K562 (cell line): ENCODE results near the gene SIGLEC14. TPM values are rescaled to one million over a fixed set of nuclear protein-coding genes. Genes with fewer than 3 reads are reported as not detected.

Experiments
- AFF4 ChIP-seq: sonication (generic); formaldehyde crosslinking; IDR thresholded peaks from 2 replicates; pipeline ENCODE4 v1.8.0; 2023; ENCODE audit warnings: mild to moderate bottlenecking, missing genetic modification reagents
- CCAR2 ChIP-seq: fragments of 200-400 bp; formaldehyde crosslinking; IDR thresholded peaks from 2 replicates; pipeline ENCODE4 v1.6.1; 2017; ENCODE audit warnings: mild to moderate bottlenecking, low read depth, low read length
- EHMT2 ChIP-seq: fragments of 450-650 bp; IDR thresholded peaks from 2 replicates; pipeline ENCODE4 v1.6.1; 2018; ENCODE audit warnings: antibody characterized with exemption
- FOXP1 ChIP-seq: sonication (generic); formaldehyde crosslinking; IDR thresholded peaks from 2 replicates; pipeline ENCODE4 v1.8.0; 2022; ENCODE audit warnings: mild to moderate bottlenecking, missing genetic modification reagents
- HDAC6 ChIP-seq: IDR thresholded peaks from 2 replicates; pipeline ENCODE4 v1.6.1; 2012; ENCODE audit warnings: low read depth, mild to moderate bottlenecking, control low read depth, inconsistent platforms, low read length, moderate library complexity
- KDM1A ChIP-seq, 2 experiments: fragments of 450-650 bp; IDR thresholded peaks; 2 replicates each; pipeline ENCODE4 v1.6.1; 2016; ENCODE audit warnings: mild to moderate bottlenecking in 2 of 2
- NFE2 ChIP-seq: IDR thresholded peaks from 2 replicates; pipeline ENCODE4 v1.6.1; 2014; ENCODE audit warnings: antibody characterized with exemption, low read depth
- NFE2L1 ChIP-seq: fragments of 450-650 bp; IDR thresholded peaks from 2 replicates; pipeline ENCODE4 v1.6.1; 2016; ENCODE audit warnings: missing genetic modification characterization, low read depth, mild to moderate bottlenecking, missing compliant biosample characterization, moderate library complexity, borderline replicate concordance
- PKNOX1 ChIP-seq: fragments of 450-650 bp; IDR thresholded peaks from 2 replicates; pipeline ENCODE4 v1.6.1; 2016
- SMAD1 ChIP-seq: fragments of 150-350 bp; IDR thresholded peaks from 2 replicates; pipeline ENCODE4 v1.6.1; 2014; ENCODE audit warnings: low read length, low read depth; ENCODE audit not compliant: partially characterized antibody
- SRF ChIP-seq, 2 experiments: fragments of 250-450, 450-650 bp in 1 of 2; sonication (Bioruptor Pico) in 1 of 2; sonication (generic) in 1 of 2; formaldehyde crosslinking; IDR thresholded peaks; 2 replicates each; pipeline versions ENCODE4 v1.5.0 to v1.5.1; 2020 to 2022; ENCODE audit warnings: mild to moderate bottlenecking in 1 of 2, missing genetic modification reagents in 1 of 2
- SRSF1 ChIP-seq: fragments of 200-400 bp; formaldehyde crosslinking; IDR thresholded peaks from 2 replicates; pipeline ENCODE4 v1.6.1; 2017; ENCODE audit warnings: mild to moderate bottlenecking, low read depth, low read length, moderate library complexity
- ZBTB49 ChIP-seq: sonication (generic); formaldehyde crosslinking; IDR thresholded peaks from 2 replicates; pipeline ENCODE4 v1.8.0; 2022; ENCODE audit warnings: missing genetic modification reagents, mild to moderate bottlenecking, borderline replicate concordance
- ZNF12 ChIP-seq: sonication (generic); formaldehyde crosslinking; IDR thresholded peaks from 2 replicates; pipeline ENCODE4 v1.4.0; 2020; ENCODE audit warnings: mild to moderate bottlenecking, missing genetic modification reagents
- ZNF436 ChIP-seq: fragments of 250-450, 450-650 bp; sonication (Bioruptor Pico); formaldehyde crosslinking; IDR thresholded peaks from 2 replicates; pipeline ENCODE4 v1.7.0; 2020; ENCODE audit warnings: mild to moderate bottlenecking
- ZNF586 ChIP-seq: fragments of 450-650 bp; formaldehyde crosslinking; conservative IDR thresholded peaks from 2 replicates; pipeline ENCODE4 v1.4.0; 2020; ENCODE audit warnings: mild to moderate bottlenecking, moderate library complexity
- ZNF592 ChIP-seq: fragments of 450-650 bp; IDR thresholded peaks from 2 replicates; pipeline ENCODE4 v1.6.1; 2017; ENCODE audit warnings: antibody characterized with exemption, mild to moderate bottlenecking
- polyA plus RNA-seq, 8 experiments: library from polyadenylated mRNA; depleted of rRNA in 4 of 8; stranded (reverse) in 5 of 8; unstranded in 3 of 8; fragments of >200 nt; fragmentation: Nextera tagmentation in 2 of 8; fragmentation: Illumina TruSeq in 1 of 8; extraction: Ambion mirVana in 2 of 8; extraction: Trizol in 1 of 8; gene quantifications; 2 replicates each; pipeline versions ENCODE4 v1.2.1 to v1.2.3, GENCODE V29; 2011 to 2014; ENCODE audit warnings: inconsistent platforms in 1 of 8, missing spikeins in 1 of 8
- total RNA-seq, 7 experiments: library from RNA; depleted of rRNA in 6 of 7; stranded (reverse); fragments of >200 nt in 6 of 7; fragmentation: Illumina TruSeq in 2 of 7; extraction: Trizol in 2 of 7; gene quantifications; 2 replicates each; pipeline versions ENCODE4 v1.2.1 to v1.2.3, GENCODE V29; 2011 to 2021; ENCODE audit warnings: low replicate concordance in 1 of 7

Gene SIGLEC14
- total and polyA plus RNA-seq, 9 of the 15 experiments (the other 6 are each of a cell fraction or from before 2014, with no cell fraction given): not detected

- TF ChIP-seq AFF4 (CRISPR knock-in tag) (peak; percentile 96), ZNF436 (CRISPR knock-in tag) (no peak), SRSF1 (no peak), HDAC6 (no peak), NFE2 (no peak), ZNF592 (no peak), ZBTB49 (CRISPR knock-in tag) (peak; percentile 95), SMAD1 (no peak), KDM1A (IDR thresholded peaks at IDR 0.05) (no peak), SRF (CRISPR knock-in tag; IDR thresholded peaks at IDR 0.05) (peak in 1 of 2 experiments; percentile 93; a peak in 2 of 4 replicates), PKNOX1 (no peak), EHMT2 (peak; percentile 100), ZNF12 (CRISPR knock-in tag) (no peak), ZNF586 (no peak), NFE2L1 (tag) (no peak), CCAR2 (no peak), FOXP1 (CRISPR knock-in tag) (peak; percentile 95)
Observed at GRCh38 chr19:51607920-51608562, 38.6 kb downstream of the SIGLEC14 start (continued).
